Measurements from ENCODE around the gene UNC45B. TPM values are rescaled to one million over a fixed set of nuclear protein-coding genes. Genes with fewer than 3 reads are reported as not detected.

UNC45B gene
- total RNA-seq, 1 donor from 2014 or later, result 2.2 TPM

DNA sequence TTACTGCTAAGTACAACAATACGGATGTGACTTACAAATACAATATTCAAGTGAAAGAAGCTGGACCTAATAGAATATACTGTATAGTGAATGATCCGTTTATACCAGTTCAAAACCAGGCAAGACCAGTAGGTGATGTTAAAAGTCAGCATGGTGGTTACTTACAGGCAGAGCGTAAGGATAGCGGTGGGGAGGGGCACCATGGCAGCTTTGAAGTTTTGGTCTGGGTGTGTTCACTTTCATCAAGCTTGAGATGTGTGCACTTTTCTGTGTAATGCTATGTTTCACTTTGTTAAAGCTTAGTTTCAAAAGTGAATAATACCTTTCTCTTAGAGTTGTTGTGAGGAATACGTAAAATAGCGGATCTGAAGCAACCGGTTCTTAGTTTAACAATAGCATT lies 63.1 kb downstream of the UNC45B start:
- H3K27ac Mint-ChIP-seq (ENCODE audit: unreplicated experiment), result no peak overlapping the region
- DNase-seq, result no peak
- H3K9me3 Mint-ChIP-seq (ENCODE audit: unreplicated experiment), result no peaks in the 10 kb centered on the region
- no peaks in the 10 kb centered on the region for H3K4me1 Mint-ChIP-seq (ENCODE audit: low read depth, unreplicated experiment)
- no peak overlapping the region for H3K4me3 Mint-ChIP-seq (ENCODE audit: unreplicated experiment)
- peaks cover 4% of the 10 kb centered on the region for H3K27me3 Mint-ChIP-seq (ENCODE audit: unreplicated experiment)
- no peaks in the 10 kb centered on the region for H3K36me3 Mint-ChIP-seq (ENCODE audit: unreplicated experiment)
- TF ChIP-seq, protein P1, sequence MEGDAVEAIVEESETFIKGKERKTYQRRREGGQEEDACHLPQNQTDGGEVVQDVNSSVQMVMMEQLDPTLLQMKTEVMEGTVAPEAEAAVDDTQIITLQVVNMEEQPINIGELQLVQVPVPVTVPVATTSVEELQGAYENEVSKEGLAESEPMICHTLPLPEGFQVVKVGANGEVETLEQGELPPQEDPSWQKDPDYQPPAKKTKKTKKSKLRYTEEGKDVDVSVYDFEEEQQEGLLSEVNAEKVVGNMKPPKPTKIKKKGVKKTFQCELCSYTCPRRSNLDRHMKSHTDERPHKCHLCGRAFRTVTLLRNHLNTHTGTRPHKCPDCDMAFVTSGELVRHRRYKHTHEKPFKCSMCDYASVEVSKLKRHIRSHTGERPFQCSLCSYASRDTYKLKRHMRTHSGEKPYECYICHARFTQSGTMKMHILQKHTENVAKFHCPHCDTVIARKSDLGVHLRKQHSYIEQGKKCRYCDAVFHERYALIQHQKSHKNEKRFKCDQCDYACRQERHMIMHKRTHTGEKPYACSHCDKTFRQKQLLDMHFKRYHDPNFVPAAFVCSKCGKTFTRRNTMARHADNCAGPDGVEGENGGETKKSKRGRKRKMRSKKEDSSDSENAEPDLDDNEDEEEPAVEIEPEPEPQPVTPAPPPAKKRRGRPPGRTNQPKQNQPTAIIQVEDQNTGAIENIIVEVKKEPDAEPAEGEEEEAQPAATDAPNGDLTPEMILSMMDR (IDR thresholded peaks at IDR 0.05; ENCODE audit: partially characterized antibody, unreplicated experiment), result no peak

DNA sequence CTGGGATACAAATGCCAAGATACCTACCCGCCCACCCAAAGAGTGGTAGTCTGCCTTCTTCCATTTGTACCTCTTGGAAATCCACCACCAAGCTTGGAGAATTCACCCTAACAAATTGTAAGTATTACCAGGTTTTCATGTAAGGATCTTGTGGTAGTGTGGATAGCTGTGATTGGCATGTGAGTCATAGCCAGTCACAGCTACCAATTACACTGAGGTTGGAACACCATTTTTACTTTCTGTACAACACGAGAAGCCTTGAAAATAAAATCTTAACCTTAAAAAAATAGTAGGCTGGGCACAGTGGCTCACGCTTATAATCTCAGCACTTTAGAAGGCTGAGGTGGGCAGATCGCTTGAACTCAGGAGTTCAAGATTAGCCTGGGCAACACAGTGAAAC lies 65.1 kb downstream of the UNC45B start:
- DNase-seq, result no peak
- Mint-ChIP-seq H3K4me1 (ENCODE audit: low read depth, unreplicated experiment) (no peaks in the 10 kb centered on the region), H3K4me3 (ENCODE audit: unreplicated experiment) (no peak overlapping the region), H3K9me3 (ENCODE audit: unreplicated experiment) (no peaks in the 10 kb centered on the region), H3K36me3 (ENCODE audit: unreplicated experiment) (no peaks in the 10 kb centered on the region), H3K27ac (ENCODE audit: unreplicated experiment) (no peak overlapping the region), H3K27me3 (ENCODE audit: unreplicated experiment) (peaks cover 4% of the 10 kb centered on the region)
- TF ChIP-seq, protein P1 (IDR thresholded peaks at IDR 0.05; ENCODE audit: partially characterized antibody, unreplicated experiment), result no peak

DNA sequence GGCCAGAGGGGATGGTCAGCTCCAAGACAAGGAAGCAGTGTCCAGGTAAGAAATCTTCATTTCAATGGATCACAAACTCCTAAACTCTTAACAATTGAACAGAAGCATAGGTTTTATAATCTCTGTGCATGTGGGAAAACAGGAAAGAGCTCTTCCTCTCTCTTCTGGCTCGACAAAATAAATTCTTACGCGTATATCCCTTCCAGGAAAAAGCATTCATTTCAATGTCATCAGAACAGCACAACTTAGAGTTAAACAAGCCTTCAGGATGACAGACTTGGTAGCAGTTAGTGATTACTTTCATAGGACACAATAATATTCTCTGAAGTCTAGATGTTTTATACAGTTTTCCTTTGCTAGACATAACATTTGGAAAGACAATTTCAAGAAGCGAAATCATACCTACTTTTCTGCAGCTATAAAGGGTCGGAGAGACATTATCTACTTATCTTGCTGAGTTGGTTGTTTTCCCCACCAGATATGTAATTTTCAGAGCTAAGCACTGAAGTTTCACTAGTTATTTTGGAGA lies 65.9 kb downstream of the UNC45B start:
- Mint-ChIP-seq H3K9me3 (ENCODE audit: unreplicated experiment) (no peaks in the 10 kb centered on the region), H3K4me3 (ENCODE audit: unreplicated experiment) (no peak overlapping the region), H3K27me3 (ENCODE audit: unreplicated experiment) (peaks cover 4% of the 10 kb centered on the region), H3K4me1 (ENCODE audit: low read depth, unreplicated experiment) (no peaks in the 10 kb centered on the region), H3K36me3 (ENCODE audit: unreplicated experiment) (no peaks in the 10 kb centered on the region), H3K27ac (ENCODE audit: unreplicated experiment) (no peak overlapping the region)
- no peak for DNase-seq
- TF ChIP-seq, protein P1 (IDR thresholded peaks at IDR 0.05; ENCODE audit: partially characterized antibody, unreplicated experiment), result no peak

DNA sequence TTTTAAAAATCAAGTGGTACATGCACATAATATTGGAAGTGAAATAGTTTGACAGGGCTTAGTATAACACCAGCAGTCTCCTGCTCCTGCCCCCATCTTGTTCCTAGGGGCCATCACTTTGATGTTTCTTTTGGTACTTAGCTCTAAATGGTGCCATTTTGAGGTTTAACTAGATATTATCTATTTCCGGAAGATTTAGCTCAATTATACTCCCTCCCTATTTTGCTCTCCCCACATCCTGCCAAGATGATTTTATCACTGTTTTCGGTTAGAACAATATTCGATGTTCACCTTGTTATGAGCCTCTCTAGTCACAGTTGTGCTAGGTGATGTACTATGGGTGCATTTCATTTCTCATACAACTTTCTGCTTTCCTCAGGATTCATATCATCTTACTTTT lies 66.6 kb downstream of the UNC45B start:
- no peak overlapping the region for H3K27ac Mint-ChIP-seq (ENCODE audit: unreplicated experiment)
- no peak for DNase-seq
- no peaks in the 10 kb centered on the region for H3K4me1 Mint-ChIP-seq (ENCODE audit: low read depth, unreplicated experiment)
- no peaks in the 10 kb centered on the region for H3K36me3 Mint-ChIP-seq (ENCODE audit: unreplicated experiment)
- no peak overlapping the region for H3K4me3 Mint-ChIP-seq (ENCODE audit: unreplicated experiment)
- peaks cover 4% of the 10 kb centered on the region for H3K27me3 Mint-ChIP-seq (ENCODE audit: unreplicated experiment)
- TF ChIP-seq, protein P1 (IDR thresholded peaks at IDR 0.05; ENCODE audit: partially characterized antibody, unreplicated experiment), result no peak
- no peaks in the 10 kb centered on the region for H3K9me3 Mint-ChIP-seq (ENCODE audit: unreplicated experiment)

DNA sequence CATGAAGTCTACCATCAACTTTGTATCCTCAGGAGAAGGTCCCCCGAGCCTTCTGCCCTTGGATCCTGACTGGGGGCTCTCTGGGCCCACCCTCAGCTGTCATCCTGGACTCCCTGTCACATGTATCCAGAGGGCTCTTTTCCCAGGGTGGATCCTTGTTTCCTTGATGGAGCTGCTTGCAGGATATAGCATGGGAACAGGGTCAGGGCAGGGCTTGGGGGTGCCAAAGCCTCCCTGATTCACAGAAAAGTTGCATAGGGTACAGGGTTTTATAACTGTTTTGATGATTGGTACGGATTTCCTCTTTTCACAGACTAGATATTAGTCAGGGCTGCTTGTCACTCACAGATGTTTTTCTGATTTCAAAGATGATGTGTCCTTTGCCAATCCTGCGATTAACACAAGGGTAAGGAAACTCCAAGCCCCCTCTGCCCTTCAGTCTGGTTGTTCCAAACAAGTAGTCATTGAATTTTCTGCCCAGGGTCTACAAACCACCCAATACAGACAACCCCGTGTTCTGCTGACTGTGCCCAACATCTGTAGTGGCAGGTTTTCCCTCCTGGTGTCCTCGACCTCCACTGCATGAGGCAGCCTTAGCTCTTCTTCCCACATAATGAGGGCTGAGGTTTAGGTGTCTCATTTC lies 67.1 kb downstream of the UNC45B start:
- TF ChIP-seq, protein P1 (IDR thresholded peaks at IDR 0.05; ENCODE audit: partially characterized antibody, unreplicated experiment), result no peak
- Mint-ChIP-seq H3K9me3 (ENCODE audit: unreplicated experiment) (no peaks in the 10 kb centered on the region), H3K27me3 (ENCODE audit: unreplicated experiment) (peaks cover 4% of the 10 kb centered on the region), H3K4me3 (ENCODE audit: unreplicated experiment) (no peak overlapping the region), H3K4me1 (ENCODE audit: low read depth, unreplicated experiment) (no peaks in the 10 kb centered on the region), H3K36me3 (ENCODE audit: unreplicated experiment) (no peaks in the 10 kb centered on the region), H3K27ac (ENCODE audit: unreplicated experiment) (no peak overlapping the region)
- no peak for DNase-seq
